B cell (primary cell): ENCODE measurements around the gene IFNE. TPM values are rescaled to one million over a fixed set of nuclear protein-coding genes. Genes with fewer than 3 reads are reported as not detected.
"Not testable (repeated sequence)": the region's sequence is repeated elsewhere in the genome, so short reads cannot be mapped to it uniquely, and the experiment has no call there.

Experiments
- ATAC-seq: fragments of 200-7000 bp; cut with Tn5 transposase; one replicate; pipeline ENCODE4 v1.10.0; 2021; ENCODE audit warnings: low read depth, mild to moderate bottlenecking, moderate number of reproducible peaks, moderate library complexity
- CTCF ChIA-PET: fragments of 350-600 bp; sonication (Branson Sonifier 250); formaldehyde crosslinking; loops from one replicate; lab custom pipeline; 2021; ENCODE audit warnings: antibody characterized with exemption, inconsistent platforms; lab: Charles Lee
- POLR2A ChIA-PET: fragments of 350-600 bp; sonication (Branson Sonifier 250); formaldehyde crosslinking; loops from one replicate; lab custom pipeline; 2021; ENCODE audit warnings: antibody characterized with exemption; lab: Charles Lee
- DNase-seq: peaks from one replicate; pipeline ENCODE4 v3.0.0; 2013
- H2AFZ ChIP-seq: 2 replicates; pipeline ENCODE4 v1.6.1; 2012; ENCODE audit warnings: mild to moderate bottlenecking, low read depth, low read length; ENCODE audit not compliant: insufficient read depth, poor library complexity, severe bottlenecking
- H3K27ac ChIP-seq, 2 donors: 1 replicate in 1 of 2; 2 replicates in 1 of 2; pipeline ENCODE4 v1.5.1; 2012 to 2013; ENCODE audit warnings: low read length in 2 of 2, mild to moderate bottlenecking in 2 of 2, moderate library complexity in 1 of 2
- H3K27me3 ChIP-seq, 4 experiments: fragments of 200-600 bp in 1 of 4; sonication (generic) in 1 of 4; replicated peaks in 1 of 4; 1 replicate in 2 of 4; 2 replicates in 2 of 4; pipeline versions ENCODE4 v1.6.1 to v1.7.0; 2013 to 2016; ENCODE audit warnings: low read length in 3 of 4, mild to moderate bottlenecking in 2 of 4, mixed read lengths in 1 of 4, moderate library complexity in 1 of 4; ENCODE audit not compliant: insufficient read depth in 4 of 4, control insufficient read depth in 3 of 4; ENCODE audit errors: control extremely low read depth in 1 of 4
- H3K36me3 ChIP-seq, 2 experiments: replicated peaks in 1 of 2; 1 replicate in 1 of 2; 2 replicates in 1 of 2; pipeline versions ENCODE4 v1.6.1 to v1.7.1; 2013; ENCODE audit warnings: low read length in 1 of 2; ENCODE audit not compliant: insufficient read depth in 2 of 2, control insufficient read depth in 1 of 2; ENCODE audit errors: control extremely low read depth in 1 of 2, extremely low read depth in 1 of 2
- H3K4me1 ChIP-seq, 2 donors: fragments of 200-600 bp in 1 of 2; sonication (generic) in 1 of 2; 1 replicate in 1 of 2; 2 replicates in 1 of 2; pipeline versions ENCODE4 v1.5.1 to v1.6.1; 2013 to 2017; ENCODE audit warnings: low read length in 2 of 2; ENCODE audit not compliant: control insufficient read depth in 2 of 2, insufficient read depth in 2 of 2
- H3K4me2 ChIP-seq: replicated peaks from 2 replicates; pipeline ENCODE3; 2012; ENCODE audit warnings: mild to moderate bottlenecking, low read depth, low read length; ENCODE audit not compliant: poor library complexity, severe bottlenecking
- H3K4me3 ChIP-seq, 5 experiments: fragments of 200-600 bp in 1 of 5; sonication (generic) in 1 of 5; 1 replicate in 3 of 5; 2 replicates in 2 of 5; pipeline versions ENCODE4 v1.5.1 to v1.7.0; 2011 to 2016; ENCODE audit warnings: low read length in 4 of 5, mild to moderate bottlenecking in 4 of 5, low read depth in 2 of 5, control low read depth in 1 of 5, moderate library complexity in 1 of 5; ENCODE audit not compliant: insufficient read depth in 1 of 5; ENCODE audit errors: control extremely low read depth in 1 of 5, extremely low read depth in 1 of 5
- H3K79me2 ChIP-seq: fragments of 200-600 bp; sonication (generic); one replicate; pipeline ENCODE4 v1.6.0; 2016; ENCODE audit warnings: low read length; ENCODE audit not compliant: control insufficient read depth, insufficient read depth
- H3K9ac ChIP-seq: fragments of 200-600 bp; sonication (generic); 2 replicates; pipeline ENCODE4 v1.6.1; 2017; ENCODE audit warnings: mild to moderate bottlenecking, low read length, moderate library complexity
- H3K9me3 ChIP-seq, 3 donors: one replicate each; pipeline versions ENCODE4 v1.6.1 to v1.7.1; 2013; ENCODE audit warnings: low read length in 2 of 3; ENCODE audit not compliant: control insufficient read depth in 2 of 3, insufficient read depth in 1 of 3; ENCODE audit errors: control extremely low read depth in 1 of 3
- H4K20me1 ChIP-seq: 2 replicates; pipeline ENCODE4 v1.6.0; 2012; ENCODE audit warnings: mild to moderate bottlenecking, low read length; ENCODE audit not compliant: insufficient read depth, control insufficient read depth, poor library complexity, severe bottlenecking
- H3K27ac Mint-ChIP-seq: one replicate; pipeline ENCODE4 v1.8.0; 2021; ENCODE audit warnings: mixed read lengths
- H3K27me3 Mint-ChIP-seq: one replicate; pipeline ENCODE4 v1.8.0; 2021; ENCODE audit warnings: mixed read lengths
- H3K4me1 Mint-ChIP-seq: one replicate; pipeline ENCODE4 v1.8.0; 2021; ENCODE audit warnings: mixed read lengths
- H3K4me3 Mint-ChIP-seq: one replicate; pipeline ENCODE4 v1.8.0; 2021; ENCODE audit warnings: mixed read lengths
- H3K9me3 Mint-ChIP-seq: one replicate; pipeline ENCODE4 v1.8.0; 2022; ENCODE audit warnings: mixed read lengths; ENCODE audit not compliant: insufficient read depth
- EZH2 ChIP-seq: IDR thresholded peaks from 2 replicates; pipeline ENCODE4 v1.6.1; 2012; ENCODE audit warnings: borderline replicate concordance, low read depth, mild to moderate bottlenecking, moderate library complexity, low read length; ENCODE audit not compliant: insufficient read depth, poor library complexity, severe bottlenecking
- WGBS: methylation state at CpG from one replicate; pipeline ENCODE4 v1.1.5; 2013; ENCODE audit warnings: missing lambda C conversion rate; ENCODE audit not compliant: insufficient coverage; 5-methylcytosine and 5-hydroxymethylcytosine counted together
- intact Hi-C: fragments of 100-400 bp; cut with micrococcal nuclease; formaldehyde crosslinking; loops from one replicate; pipeline ENCODE4 v1.10.0; 2022
- polyA plus RNA-seq: library from polyadenylated mRNA; depleted of rRNA; stranded (reverse); fragments of >200 nt; gene quantifications from 2 replicates; pipeline ENCODE4 v1.2.3, GENCODE V29; 2012
- total RNA-seq, 2 donors: library from RNA; stranded (reverse); fragments of 120-200 nt in 1 of 2; gene quantifications; 1 replicate in 1 of 2; 2 replicates in 1 of 2; pipeline versions ENCODE4 v1.2.3 to v1.2.4, GENCODE V29; 2013 to 2022
- TF ChIP-seq, protein P1 (sequence below): fragments of 200-600 bp; IDR thresholded peaks from one replicate; pipeline ENCODE4 v1.8.0; 2022; ENCODE audit warnings: antibody characterized with exemption, mild to moderate bottlenecking

IFNE gene
- total and polyA plus RNA-seq, 2 donors (not counting 1 experiment from before 2014, with no cell fraction given) = not detected

DNA sequence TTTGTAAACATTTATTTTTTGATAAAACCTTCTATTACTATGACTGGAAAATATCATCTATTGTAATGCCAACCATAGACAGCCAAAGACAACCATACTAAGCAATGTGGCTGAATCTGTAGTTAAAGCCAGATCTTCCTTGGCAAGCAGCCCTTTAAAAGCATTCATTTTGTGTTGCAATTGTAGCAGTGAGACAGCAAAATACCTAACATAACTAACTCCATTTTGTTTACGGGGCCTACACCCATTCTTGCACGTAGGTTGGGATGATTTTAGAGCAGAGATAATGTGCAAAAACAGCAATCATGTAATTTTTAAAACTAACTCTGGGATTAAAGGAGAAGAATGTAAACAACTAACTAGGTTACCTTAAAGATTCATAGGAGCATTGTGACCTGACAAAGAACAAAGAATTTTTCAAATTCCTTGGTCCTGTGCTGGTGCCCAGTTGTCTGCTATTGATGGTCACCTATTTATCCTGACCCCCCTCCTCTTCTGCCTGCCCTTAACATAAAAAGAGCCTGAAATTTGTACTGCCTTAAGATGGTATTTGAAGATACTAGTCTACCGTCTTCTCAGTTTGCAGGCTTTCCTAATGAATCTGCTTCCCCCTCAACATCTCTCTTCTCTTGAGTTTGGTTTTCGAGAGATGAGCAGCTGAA lies 31.2 kb downstream of the IFNE start:
- Histone ChIP-seq H3K9me3 (no peaks in the 10 kb centered on the region), H3K4me3 (no peak overlapping the region), H3K4me1 (no peaks in the 10 kb centered on the region), H3K79me2 (no peaks in the 10 kb centered on the region), H3K4me2 (no peak overlapping the region), H2AFZ (no peak overlapping the region), H3K36me3 (no peaks in the 10 kb centered on the region), H3K27ac (no peak overlapping the region), H3K27me3 (peaks cover 0 to 17% (median 9%) of the 10 kb centered on the region in 4 experiments), H4K20me1 (no peaks in the 10 kb centered on the region), H3K9ac (no peak overlapping the region)
- WGBS = no CpG with 5 or more reads among the region's 4 CpGs
- Mint-ChIP-seq H3K4me3 (no peak overlapping the region), H3K27ac (no peak overlapping the region), H3K4me1 (no peaks in the 10 kb centered on the region), H3K9me3 (no peaks in the 10 kb centered on the region), H3K27me3 (peaks cover 39% of the 10 kb centered on the region)
- CTCF ChIA-PET = interaction anchor here (0.6 kb wide), 1 partner anchor 132 kb away, joined by 4 read pairs; no protein-coding TSS in a partner anchor
- ATAC-seq (no peak), DNase-seq (no peak)
- TF ChIP-seq, protein P1, sequence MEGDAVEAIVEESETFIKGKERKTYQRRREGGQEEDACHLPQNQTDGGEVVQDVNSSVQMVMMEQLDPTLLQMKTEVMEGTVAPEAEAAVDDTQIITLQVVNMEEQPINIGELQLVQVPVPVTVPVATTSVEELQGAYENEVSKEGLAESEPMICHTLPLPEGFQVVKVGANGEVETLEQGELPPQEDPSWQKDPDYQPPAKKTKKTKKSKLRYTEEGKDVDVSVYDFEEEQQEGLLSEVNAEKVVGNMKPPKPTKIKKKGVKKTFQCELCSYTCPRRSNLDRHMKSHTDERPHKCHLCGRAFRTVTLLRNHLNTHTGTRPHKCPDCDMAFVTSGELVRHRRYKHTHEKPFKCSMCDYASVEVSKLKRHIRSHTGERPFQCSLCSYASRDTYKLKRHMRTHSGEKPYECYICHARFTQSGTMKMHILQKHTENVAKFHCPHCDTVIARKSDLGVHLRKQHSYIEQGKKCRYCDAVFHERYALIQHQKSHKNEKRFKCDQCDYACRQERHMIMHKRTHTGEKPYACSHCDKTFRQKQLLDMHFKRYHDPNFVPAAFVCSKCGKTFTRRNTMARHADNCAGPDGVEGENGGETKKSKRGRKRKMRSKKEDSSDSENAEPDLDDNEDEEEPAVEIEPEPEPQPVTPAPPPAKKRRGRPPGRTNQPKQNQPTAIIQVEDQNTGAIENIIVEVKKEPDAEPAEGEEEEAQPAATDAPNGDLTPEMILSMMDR = no peak
- no peak for TF ChIP-seq EZH2
- POLR2A ChIA-PET = no interaction called here
- intact Hi-C loops = no loop called here

DNA sequence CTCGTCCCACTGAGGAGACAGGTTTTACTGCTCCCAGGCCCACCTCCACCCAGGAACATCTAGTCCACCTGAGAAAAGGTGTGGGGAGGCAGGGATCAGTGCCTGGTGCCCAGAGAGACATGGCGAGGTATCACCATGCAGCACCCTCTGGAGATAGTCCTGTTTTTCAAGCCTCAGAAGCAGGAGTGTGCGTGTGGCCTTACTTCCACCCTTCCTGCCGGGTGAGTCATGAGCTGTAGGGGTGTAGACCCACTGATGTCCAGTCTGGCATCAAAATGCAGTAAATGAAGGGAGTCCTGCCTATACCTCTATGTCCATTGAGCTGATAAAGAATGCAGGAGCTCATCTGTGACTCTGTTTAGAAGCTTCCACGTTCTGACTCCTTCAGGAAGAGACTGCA lies 32.8 kb downstream of the IFNE start:
- H4K20me1 ChIP-seq, H3K9me3 Mint-ChIP-seq, ATAC-seq, H3K79me2 ChIP-seq, CTCF ChIA-PET, H3K4me3 ChIP-seq, H3K9ac ChIP-seq, POLR2A ChIA-PET, H3K4me3 Mint-ChIP-seq, DNase-seq, H3K36me3 ChIP-seq, H3K9me3 ChIP-seq, H2AFZ ChIP-seq, H3K4me1 ChIP-seq, H3K4me2 ChIP-seq, H3K27ac Mint-ChIP-seq, H3K27ac ChIP-seq, H3K4me1 Mint-ChIP-seq: not testable (repeated sequence)
- H3K27me3 ChIP-seq = peaks cover 0 to 17% (median 7%) of the 10 kb centered on the region in 4 experiments
- WGBS = 93% methylated on average over 3 of the region's 5 CpGs
- intact Hi-C loops = loop anchor here (10.0 kb wide), 1 partner anchor 545 kb away; the partner anchor contains the start of genes CDKN2A and CDKN2B-AS1
- peaks cover 36% of the 10 kb centered on the region for H3K27me3 Mint-ChIP-seq
